Measurements from ENCODE around the gene COA6. TPM values are rescaled to one million over a fixed set of nuclear protein-coding genes. Genes with fewer than 3 reads are reported as not detected.
"Not testable (repeated sequence)": the region's sequence is repeated elsewhere in the genome, so short reads cannot be mapped to it uniquely, and the experiment has no call there.

The COA6 gene
- total and polyA plus RNA-seq, 2 donors = 40.5 to 64.3 TPM

DNA sequence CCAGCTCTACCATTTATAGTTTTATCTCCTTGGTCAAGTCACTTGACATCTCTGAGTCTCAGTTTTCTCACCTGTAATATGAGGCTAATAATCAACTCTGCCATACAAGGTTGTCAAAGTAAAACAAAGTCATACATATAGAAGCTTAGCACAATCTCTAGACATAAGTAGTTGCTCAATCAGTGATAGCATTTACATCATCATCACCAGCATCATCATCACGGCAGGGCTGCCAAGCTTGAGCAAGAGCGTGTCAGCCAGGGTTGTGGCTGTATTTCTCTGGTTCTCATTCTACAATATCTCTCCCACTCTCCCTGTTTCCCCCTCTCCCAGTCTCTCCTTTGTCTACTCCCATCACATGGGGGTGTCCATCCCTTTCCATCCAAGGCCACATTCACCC lies 41.7 kb upstream of the COA6 start:
- WGBS = 94% methylated on average over 2 of the region's 2 CpGs
- Histone ChIP-seq H3K9me3 (ENCODE audit: control insufficient read depth in 2 of 2, insufficient read depth in 1 of 2, low read length in 1 of 2) (no peaks in the 10 kb centered on the region), H3K36me3 (ENCODE audit: control insufficient read depth in 2 of 2, insufficient read depth in 2 of 2, low read length in 1 of 2) (no peaks in the 10 kb centered on the region), H3K4me3 (ENCODE audit: low read length in 2 of 2) (no peak overlapping the region), H3K4me1 (ENCODE audit: control insufficient read depth in 2 of 2, insufficient read depth in 2 of 2, low read length in 2 of 2) (no peaks in the 10 kb centered on the region), H3K27me3 (ENCODE audit: control insufficient read depth in 2 of 2, insufficient read depth in 1 of 2, low read length in 1 of 2) (peaks cover 0 to under 1% of the 10 kb centered on the region in 2 donors), H3K27ac (ENCODE audit: low read depth in 1 of 2, low read length in 1 of 2) (no peak overlapping the region)
- DNase-seq (ENCODE audit: low read depth in 6 of 9, low spot score in 9 of 9) = no peak

DNA sequence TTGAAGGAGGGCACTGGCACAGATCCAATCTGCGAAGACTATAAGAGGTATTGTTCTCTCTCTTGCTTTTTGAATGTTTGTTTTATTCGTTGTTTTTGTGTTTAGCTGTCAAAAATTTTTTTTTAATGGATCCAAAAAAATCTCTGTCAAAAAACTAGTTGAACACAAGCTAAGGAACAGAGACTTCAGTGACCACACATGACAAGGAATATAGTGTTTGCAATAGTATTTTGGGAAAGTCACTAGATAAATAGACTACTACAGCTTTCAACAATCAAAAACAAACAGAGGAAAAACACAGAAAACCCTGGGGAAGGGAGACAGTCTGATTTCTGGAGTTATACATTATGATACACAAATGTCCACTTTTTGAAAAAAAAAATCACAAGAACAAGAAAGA lies 36.9 kb upstream of the COA6 start:
- no peak for DNase-seq (ENCODE audit: low read depth in 6 of 9, low spot score in 9 of 9)
- Histone ChIP-seq H3K9me3 (ENCODE audit: control insufficient read depth in 2 of 2, insufficient read depth in 1 of 2, low read length in 1 of 2) (peaks cover 0 to 2% of the 10 kb centered on the region in 2 donors), H3K27me3 (ENCODE audit: control insufficient read depth in 2 of 2, insufficient read depth in 1 of 2, low read length in 1 of 2) (no peaks in the 10 kb centered on the region), H3K4me1 (ENCODE audit: control insufficient read depth in 2 of 2, insufficient read depth in 2 of 2, low read length in 2 of 2) (no peaks in the 10 kb centered on the region), H3K36me3 (ENCODE audit: control insufficient read depth in 2 of 2, insufficient read depth in 2 of 2, low read length in 1 of 2) (no peaks in the 10 kb centered on the region), H3K4me3 (ENCODE audit: low read length in 2 of 2) (no peak overlapping the region), H3K27ac (ENCODE audit: low read depth in 1 of 2, low read length in 1 of 2) (no peak overlapping the region)
- 93% methylated on average over 2 of the region's 2 CpGs for WGBS

DNA sequence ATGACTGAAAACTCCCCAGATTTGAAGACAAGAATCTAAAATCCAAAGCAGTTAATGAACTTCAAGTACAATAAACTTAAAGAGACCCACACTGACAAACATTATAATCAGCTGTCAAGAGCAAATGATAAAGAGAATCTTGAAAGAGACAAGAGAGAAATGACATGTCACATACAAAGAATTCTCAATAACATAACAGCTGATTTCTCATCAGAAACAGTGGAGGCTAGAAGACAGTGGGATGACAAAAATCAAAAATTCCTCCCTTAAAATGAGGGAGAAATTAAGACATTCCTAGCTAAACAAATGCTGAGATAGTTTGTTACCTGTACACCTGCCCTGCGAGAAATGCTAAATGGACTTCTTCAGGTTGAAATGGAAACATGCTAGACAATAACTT lies 36.0 kb upstream of the COA6 start:
- H3K4me3 ChIP-seq (ENCODE audit: low read length in 2 of 2) = no peak overlapping the region
- no peaks in the 10 kb centered on the region for H3K27me3 ChIP-seq (ENCODE audit: control insufficient read depth in 2 of 2, insufficient read depth in 1 of 2, low read length in 1 of 2)
- DNase-seq (ENCODE audit: low read depth in 6 of 9, low spot score in 9 of 9) = no peak
- no peak overlapping the region for H3K27ac ChIP-seq (ENCODE audit: low read depth in 1 of 2, low read length in 1 of 2)
- no peaks in the 10 kb centered on the region for H3K36me3 ChIP-seq (ENCODE audit: control insufficient read depth in 2 of 2, insufficient read depth in 2 of 2, low read length in 1 of 2)
- H3K4me1 ChIP-seq (ENCODE audit: control insufficient read depth in 2 of 2, insufficient read depth in 2 of 2, low read length in 2 of 2) = no peaks in the 10 kb centered on the region
- WGBS = 98% methylated on average over 1 of the region's 1 CpG
- H3K9me3 ChIP-seq (ENCODE audit: control insufficient read depth in 2 of 2, insufficient read depth in 1 of 2, low read length in 1 of 2) = peaks cover 0 to 2% of the 10 kb centered on the region in 2 donors

DNA sequence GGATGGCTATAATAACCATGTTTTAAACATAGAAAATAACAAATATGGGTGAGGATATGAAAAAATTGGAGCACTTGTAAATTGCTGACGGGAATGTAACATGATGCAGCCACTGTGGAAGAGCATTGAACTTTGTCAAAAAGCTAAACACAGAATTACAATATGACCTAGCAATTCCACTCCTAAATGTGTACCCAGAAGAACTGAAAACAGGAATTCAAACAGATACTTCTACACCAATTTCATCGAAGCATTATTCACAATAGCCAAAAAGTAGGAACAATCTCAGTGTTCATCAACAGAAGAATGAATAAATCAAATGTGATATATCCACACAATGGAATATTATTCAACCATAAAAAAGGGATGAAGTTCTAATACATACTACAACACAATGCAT lies 32.7 kb upstream of the COA6 start:
- no peak for DNase-seq (ENCODE audit: low read depth in 6 of 9, low spot score in 9 of 9)
- Histone ChIP-seq H3K27me3 (ENCODE audit: control insufficient read depth in 2 of 2, insufficient read depth in 1 of 2, low read length in 1 of 2) (no peaks in the 10 kb centered on the region), H3K27ac (ENCODE audit: low read depth in 1 of 2, low read length in 1 of 2) (no peak overlapping the region), H3K9me3 (ENCODE audit: control insufficient read depth in 2 of 2, insufficient read depth in 1 of 2, low read length in 1 of 2) (peaks cover 0 to 2% of the 10 kb centered on the region in 2 donors), H3K4me1 (ENCODE audit: control insufficient read depth in 2 of 2, insufficient read depth in 2 of 2, low read length in 2 of 2) (no peaks in the 10 kb centered on the region), H3K36me3 (ENCODE audit: control insufficient read depth in 2 of 2, insufficient read depth in 2 of 2, low read length in 1 of 2) (no peaks in the 10 kb centered on the region), H3K4me3 (ENCODE audit: low read length in 2 of 2) (no peak overlapping the region)
- 97% methylated on average over 2 of the region's 2 CpGs for WGBS

DNA sequence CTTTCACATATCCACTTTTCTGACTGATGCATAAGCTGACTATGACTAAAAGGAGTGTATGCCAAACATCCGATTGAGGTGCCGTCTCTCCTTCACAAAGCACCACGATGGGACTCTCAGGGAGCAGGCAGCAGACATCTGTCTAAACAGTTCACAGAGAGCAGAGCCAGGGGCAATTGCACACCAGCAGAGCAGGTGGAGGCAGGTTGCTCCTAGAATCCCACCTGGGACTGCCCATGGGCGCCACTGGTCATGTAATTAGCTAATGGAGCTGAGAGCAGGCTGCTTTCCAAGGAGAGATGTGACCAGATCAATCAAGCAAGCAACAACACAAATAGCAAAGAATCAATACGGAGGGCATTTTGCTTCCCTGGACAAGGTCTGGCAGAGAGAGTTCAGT lies 30.5 kb upstream of the COA6 start:
- no peak overlapping the region for H3K27ac ChIP-seq (ENCODE audit: low read depth in 1 of 2, low read length in 1 of 2)
- no peak overlapping the region for H3K4me3 ChIP-seq (ENCODE audit: low read length in 2 of 2)
- H3K9me3 ChIP-seq (ENCODE audit: control insufficient read depth in 2 of 2, insufficient read depth in 1 of 2, low read length in 1 of 2) = peaks cover 0 to 2% of the 10 kb centered on the region in 2 donors
- no peaks in the 10 kb centered on the region for H3K36me3 ChIP-seq (ENCODE audit: control insufficient read depth in 2 of 2, insufficient read depth in 2 of 2, low read length in 1 of 2)
- no peak for DNase-seq (ENCODE audit: low read depth in 6 of 9, low spot score in 9 of 9)
- no peaks in the 10 kb centered on the region for H3K27me3 ChIP-seq (ENCODE audit: control insufficient read depth in 2 of 2, insufficient read depth in 1 of 2, low read length in 1 of 2)
- WGBS = 93% methylated on average over 5 of the region's 5 CpGs
- H3K4me1 ChIP-seq (ENCODE audit: control insufficient read depth in 2 of 2, insufficient read depth in 2 of 2, low read length in 2 of 2) = no peaks in the 10 kb centered on the region

DNA sequence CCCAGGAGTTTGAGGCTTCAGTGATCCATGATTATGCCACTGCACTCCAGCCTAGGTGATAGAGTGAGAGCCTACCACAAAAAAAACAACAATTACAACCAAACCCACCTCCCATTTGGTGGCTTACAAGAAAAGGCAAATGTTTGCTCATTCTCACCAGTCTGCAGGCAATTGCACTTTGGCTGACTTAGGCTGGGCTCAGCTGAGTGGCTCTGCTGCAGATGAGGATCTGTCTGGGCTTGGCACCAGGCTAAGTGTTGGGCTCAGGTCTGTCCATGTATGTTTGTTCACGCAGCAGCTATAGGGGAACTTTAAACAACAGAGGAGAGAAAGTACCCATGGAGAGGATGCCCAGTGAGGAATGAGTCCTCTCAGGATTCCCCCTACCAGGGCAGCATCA lies 28.0 kb upstream of the COA6 start:
- no peaks in the 10 kb centered on the region for H3K9me3 ChIP-seq (ENCODE audit: control insufficient read depth in 2 of 2, insufficient read depth in 1 of 2, low read length in 1 of 2)
- H3K36me3 ChIP-seq (ENCODE audit: control insufficient read depth in 2 of 2, insufficient read depth in 2 of 2, low read length in 1 of 2) = no peaks in the 10 kb centered on the region
- no peak for DNase-seq (ENCODE audit: low read depth in 6 of 9, low spot score in 9 of 9)
- H3K4me1 ChIP-seq (ENCODE audit: control insufficient read depth in 2 of 2, insufficient read depth in 2 of 2, low read length in 2 of 2) = no peaks in the 10 kb centered on the region
- 97% methylated on average over 1 of the region's 1 CpG for WGBS
- no peak overlapping the region for H3K27ac ChIP-seq (ENCODE audit: low read depth in 1 of 2, low read length in 1 of 2)
- no peaks in the 10 kb centered on the region for H3K27me3 ChIP-seq (ENCODE audit: control insufficient read depth in 2 of 2, insufficient read depth in 1 of 2, low read length in 1 of 2)
- H3K4me3 ChIP-seq (ENCODE audit: low read length in 2 of 2) = no peak overlapping the region

DNA sequence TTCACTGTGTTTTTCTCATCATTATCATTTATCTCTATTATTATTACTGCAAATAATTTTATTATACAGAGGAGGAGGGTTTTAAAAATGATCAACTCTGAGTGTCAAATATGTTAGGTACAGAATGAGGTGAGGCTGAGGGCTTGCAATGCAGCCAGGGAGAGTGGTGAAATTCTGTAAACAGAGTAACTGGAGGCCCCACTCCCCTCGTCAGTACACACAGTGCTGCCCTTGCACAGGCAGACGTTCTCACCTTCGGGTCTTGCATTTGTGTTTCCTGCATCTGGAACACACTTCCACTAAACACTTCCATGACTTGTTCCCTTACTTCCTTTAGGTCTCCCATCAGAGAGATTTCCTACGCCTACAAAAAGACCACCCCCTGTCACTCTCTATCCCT lies 24.3 kb upstream of the COA6 start:
- Histone ChIP-seq H3K27ac (ENCODE audit: low read depth in 1 of 2, low read length in 1 of 2) (no peak overlapping the region), H3K36me3 (ENCODE audit: control insufficient read depth in 2 of 2, insufficient read depth in 2 of 2, low read length in 1 of 2) (no peaks in the 10 kb centered on the region), H3K4me1 (ENCODE audit: control insufficient read depth in 2 of 2, insufficient read depth in 2 of 2, low read length in 2 of 2) (no peaks in the 10 kb centered on the region), H3K9me3 (ENCODE audit: control insufficient read depth in 2 of 2, insufficient read depth in 1 of 2, low read length in 1 of 2) (no peaks in the 10 kb centered on the region), H3K27me3 (ENCODE audit: control insufficient read depth in 2 of 2, insufficient read depth in 1 of 2, low read length in 1 of 2) (no peaks in the 10 kb centered on the region), H3K4me3 (ENCODE audit: low read length in 2 of 2) (no peak overlapping the region)
- no peak for DNase-seq (ENCODE audit: low read depth in 6 of 9, low spot score in 9 of 9)
- WGBS = 93% methylated on average over 4 of the region's 4 CpGs

DNA sequence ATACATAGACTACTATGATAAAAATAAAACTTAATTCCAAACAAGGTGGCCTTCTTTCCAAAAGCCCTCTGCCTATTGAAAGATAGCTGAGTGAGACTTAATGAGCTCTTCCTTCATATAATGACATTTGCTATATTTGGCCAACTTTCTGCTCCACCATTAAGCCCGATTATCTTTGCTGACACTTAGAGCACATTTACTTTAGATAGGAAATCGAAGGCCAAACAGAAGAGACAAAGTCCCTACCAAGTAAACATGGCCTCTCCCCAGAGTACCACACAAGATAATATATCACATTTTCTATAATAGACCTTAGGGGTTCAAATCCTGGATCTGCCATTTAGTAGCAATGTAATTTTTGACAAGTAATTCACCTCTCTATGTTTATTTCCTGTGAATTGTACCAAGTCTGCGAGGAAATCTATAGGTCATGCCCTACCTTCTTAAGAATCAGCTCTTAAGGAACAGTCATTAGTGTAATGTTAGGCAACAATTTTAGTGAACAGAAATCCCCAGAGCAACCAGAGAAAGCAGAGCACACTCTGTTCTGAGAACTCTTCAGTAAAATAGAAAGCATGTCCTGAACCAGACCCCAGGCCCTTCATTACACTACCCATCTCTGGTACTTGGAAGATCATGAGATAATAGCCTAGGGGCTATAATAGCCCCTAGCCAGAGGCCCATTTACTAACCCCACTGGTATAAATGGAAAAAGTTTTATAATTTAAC lies 17.3 kb upstream of the COA6 start:
- no peak for DNase-seq (ENCODE audit: low read depth in 6 of 9, low spot score in 9 of 9)
- H3K4me3 ChIP-seq (ENCODE audit: low read length in 2 of 2) = no peak overlapping the region
- H3K36me3 ChIP-seq (ENCODE audit: control insufficient read depth in 2 of 2, insufficient read depth in 2 of 2, low read length in 1 of 2) = no peaks in the 10 kb centered on the region
- no peaks in the 10 kb centered on the region for H3K4me1 ChIP-seq (ENCODE audit: control insufficient read depth in 2 of 2, insufficient read depth in 2 of 2, low read length in 2 of 2)
- no peaks in the 10 kb centered on the region for H3K27me3 ChIP-seq (ENCODE audit: control insufficient read depth in 2 of 2, insufficient read depth in 1 of 2, low read length in 1 of 2)
- 96% methylated on average over 3 of the region's 3 CpGs for WGBS
- H3K9me3 ChIP-seq (ENCODE audit: control insufficient read depth in 2 of 2, insufficient read depth in 1 of 2, low read length in 1 of 2) = no peaks in the 10 kb centered on the region
- no peak overlapping the region for H3K27ac ChIP-seq (ENCODE audit: low read depth in 1 of 2, low read length in 1 of 2)

DNA sequence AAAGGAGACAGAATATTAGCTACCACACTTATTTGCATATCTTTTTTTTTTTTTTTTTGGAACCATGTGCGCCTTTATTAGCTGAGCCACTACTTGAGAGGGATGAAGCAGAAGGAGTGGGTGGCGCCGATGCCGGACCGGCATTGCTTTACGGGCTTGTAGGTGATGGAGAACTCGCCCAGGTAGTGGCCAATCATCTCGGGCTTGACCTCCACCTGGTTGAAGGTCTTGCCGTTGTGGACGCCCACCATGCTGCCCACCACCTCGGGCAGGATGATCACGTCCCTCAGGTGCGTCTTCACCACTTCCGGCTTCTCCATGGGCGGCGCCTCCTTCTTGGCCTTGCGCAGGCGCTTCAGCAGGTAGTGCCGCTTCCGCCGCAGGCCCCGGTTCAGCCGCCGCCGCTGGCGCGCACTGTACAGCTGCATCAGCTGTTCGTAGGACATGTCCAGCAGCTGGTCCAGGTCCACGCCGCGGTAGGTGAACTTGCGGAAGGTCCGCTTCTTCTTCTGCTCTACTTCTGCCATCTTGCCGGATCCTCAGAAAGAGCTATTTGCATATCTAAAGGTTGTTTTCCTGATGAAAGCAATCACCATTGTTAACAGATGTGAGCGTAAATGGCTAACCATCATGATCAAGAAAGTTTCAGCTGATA lies 16.5 kb upstream of the COA6 start:
- H3K36me3 ChIP-seq (ENCODE audit: control insufficient read depth in 2 of 2, insufficient read depth in 2 of 2, low read length in 1 of 2); H3K27me3 ChIP-seq (ENCODE audit: control insufficient read depth in 2 of 2, insufficient read depth in 1 of 2, low read length in 1 of 2); H3K27ac ChIP-seq (ENCODE audit: low read depth in 1 of 2, low read length in 1 of 2); H3K9me3 ChIP-seq (ENCODE audit: control insufficient read depth in 2 of 2, insufficient read depth in 1 of 2, low read length in 1 of 2); H3K4me1 ChIP-seq (ENCODE audit: control insufficient read depth in 2 of 2, insufficient read depth in 2 of 2, low read length in 2 of 2): not testable (repeated sequence)
- H3K4me3 ChIP-seq (ENCODE audit: low read length in 2 of 2) = peak overlapping the region; percentile 38 to 41
- peak in 4 of 9 donors; percentile 6 to 39 (median 18) for DNase-seq (ENCODE audit: low read depth in 6 of 9, low spot score in 9 of 9)
- 70% methylated on average over 35 of the region's 35 CpGs for WGBS

Measured in thymus (tissue), 11 donors.